HCT116 (cell line): ENCODE data around the gene GRIK4. TPM values are rescaled to one million over a fixed set of nuclear protein-coding genes. Genes with fewer than 3 reads are reported as not detected.

Source experiments
- ATAC-seq: fragments of 200-7000 bp; cut with Tn5 transposase; 2 replicates; pipeline ENCODE4 v1.9.1; 2020; ENCODE audit warnings: mild to moderate bottlenecking, moderate library complexity
- BruUV-seq: library from RNA; stranded (reverse); fragments of 400-500 nt; replicated peaks from 2 replicates; lab custom pipeline; 2021; lab: Mats Ljungman, UMichigan
- CTCF ChIA-PET: fragments of 300-600 bp; sonication (Branson Sonifier 250); formaldehyde crosslinking; loops from one replicate; lab custom pipeline; 2021; ENCODE audit warnings: antibody characterized with exemption; lab: Charles Lee
- POLR2A ChIA-PET: fragments of 300-600, 350-600 bp; sonication (Branson Sonifier 250); formaldehyde crosslinking; loops from one replicate; lab custom pipeline; 2021; ENCODE audit warnings: antibody characterized with exemption; lab: Charles Lee
- RAD21 ChIA-PET, 2 experiments: fragments of 300-600 bp; sonication (Branson Sonifier 250); formaldehyde crosslinking; loops; one replicate each; lab custom pipeline; 2023; ENCODE audit warnings: low total read pairs in 2 of 2; ENCODE audit not compliant: uncharacterized antibody in 2 of 2, unreplicated experiment in 2 of 2, low non-redundant PET in 1 of 2; lab: Charles Lee
- DNase-seq: peaks from one replicate; pipeline ENCODE4 v3.0.0-alpha.2; 2010; ENCODE audit warnings: low read depth, low spot score
- H2AFZ ChIP-seq: fragments of 200-600 bp; shearing (Covaris generic), sonication (generic); 2 replicates; pipeline ENCODE4 v1.6.1; 2017; ENCODE audit warnings: low read depth, mixed run types, mixed read lengths, antibody characterized with exemption, low read length; ENCODE audit not compliant: poor library complexity, severe bottlenecking
- H3K27ac ChIP-seq: 2 replicates; pipeline ENCODE4 v1.5.1; 2012; ENCODE audit warnings: low read depth, low read length
- H3K27me3 ChIP-seq: fragments of 200-600 bp; sonication (generic); 2 replicates; pipeline ENCODE4 v1.6.1; 2016; ENCODE audit warnings: mixed run types, low read length, mixed read lengths; ENCODE audit not compliant: insufficient read depth
- H3K36me3 ChIP-seq, 2 experiments: fragments of 200-500 bp in 1 of 2; fragments of 200-600 bp in 1 of 2; sonication (Bioruptor generic) in 1 of 2; sonication (generic) in 1 of 2; 2 replicates each; pipeline versions ENCODE4 v1.5.1 to v1.6.1; 2014 to 2016; ENCODE audit warnings: low read length in 2 of 2, inconsistent platforms in 1 of 2, mixed read lengths in 1 of 2, mixed run types in 1 of 2; ENCODE audit not compliant: insufficient read depth in 2 of 2, control insufficient read depth in 1 of 2
- H3K4me1 ChIP-seq, 2 experiments: fragments of 200-600 bp in 1 of 2; sonication (generic) in 1 of 2; 2 replicates each; pipeline versions ENCODE4 v1.5.1 to v1.6.1; 2012 to 2017; ENCODE audit warnings: low read length in 2 of 2, inconsistent platforms in 1 of 2, mild to moderate bottlenecking in 1 of 2, mixed read lengths in 1 of 2, mixed run types in 1 of 2, moderate library complexity in 1 of 2; ENCODE audit not compliant: insufficient read depth in 2 of 2, control insufficient read depth in 1 of 2
- H3K4me2 ChIP-seq: fragments of 200-600 bp; sonication (generic); 2 replicates; pipeline ENCODE4 v1.6.1; 2017; ENCODE audit warnings: mixed run types, low read length, mixed read lengths
- H3K4me3 ChIP-seq, 2 experiments: fragments of 200-600 bp in 1 of 2; sonication (generic) in 1 of 2; replicated peaks in 1 of 2; 2 replicates each; pipeline ENCODE4 v1.5.1; 2011 to 2016; ENCODE audit warnings: low read length in 2 of 2, control low read depth in 1 of 2, low read depth in 1 of 2, mild to moderate bottlenecking in 1 of 2, mixed read lengths in 1 of 2, mixed run types in 1 of 2
- H3K79me2 ChIP-seq: fragments of 200-600 bp; sonication (generic); 2 replicates; pipeline ENCODE4 v1.6.1; 2017; ENCODE audit warnings: mild to moderate bottlenecking, mixed run types, low read length, moderate library complexity, mixed read lengths; ENCODE audit not compliant: insufficient read depth
- H3K9ac ChIP-seq: fragments of 200-600 bp; sonication (generic); 2 replicates; pipeline ENCODE4 v1.6.1; 2016; ENCODE audit warnings: low read length, mixed read lengths
- H3K9me2 ChIP-seq: fragments of 200-600 bp; sonication (generic), shearing (Covaris generic); 2 replicates; pipeline ENCODE4 v1.6.1; 2017; ENCODE audit warnings: mixed run types, mild to moderate bottlenecking, moderate library complexity; ENCODE audit not compliant: insufficient read depth
- H3K9me3 ChIP-seq, 2 experiments: fragments of 200-500 bp in 1 of 2; fragments of 200-600 bp in 1 of 2; sonication (Bioruptor generic) in 1 of 2; sonication (generic) in 1 of 2; 2 replicates each; pipeline ENCODE4 v1.6.1; 2014 to 2017; ENCODE audit warnings: low read length in 2 of 2, mixed read lengths in 2 of 2, inconsistent platforms in 1 of 2, low read depth in 1 of 2, mild to moderate bottlenecking in 1 of 2, mixed run types in 1 of 2, moderate library complexity in 1 of 2; ENCODE audit not compliant: control insufficient read depth in 1 of 2, insufficient read depth in 1 of 2
- H4K20me1 ChIP-seq: fragments of 200-600 bp; sonication (generic), shearing (Covaris generic); 2 replicates; pipeline ENCODE4 v1.6.1; 2017; ENCODE audit warnings: mixed run types, mild to moderate bottlenecking, moderate library complexity; ENCODE audit not compliant: insufficient read depth
- ATF3 ChIP-seq: IDR thresholded peaks from 2 replicates; pipeline ENCODE4 v1.6.1; 2012
- EGR1 ChIP-seq: IDR thresholded peaks from 2 replicates; pipeline ENCODE4 v1.6.1; 2012; ENCODE audit warnings: low read depth
- EZH2 ChIP-seq: fragments of 200-600 bp; sonication (generic); IDR thresholded peaks from 2 replicates; pipeline ENCODE4 v1.6.1; 2017; ENCODE audit warnings: antibody characterized with exemption, mixed run types
- EZH2phosphoT487 ChIP-seq: fragments of 200-600 bp; IDR thresholded peaks from 2 replicates; pipeline ENCODE4 v1.6.1; 2018; ENCODE audit warnings: antibody characterized with exemption, borderline replicate concordance
- FOSL1 ChIP-seq: IDR thresholded peaks from 2 replicates; pipeline ENCODE4 v1.6.1; 2012; ENCODE audit warnings: low read depth
- JUND ChIP-seq: IDR thresholded peaks from 2 replicates; pipeline ENCODE4 v1.6.1; 2012
- POLR2AphosphoS5 ChIP-seq: IDR thresholded peaks from 2 replicates; pipeline ENCODE4 v1.6.1; 2011; ENCODE audit warnings: mild to moderate bottlenecking, low read depth, low read length, moderate library complexity
- REST ChIP-seq: IDR thresholded peaks from 2 replicates; pipeline ENCODE4 v1.6.1; 2012; ENCODE audit warnings: low read depth
- SP1 ChIP-seq: IDR thresholded peaks from 2 replicates; pipeline ENCODE4 v1.6.1; 2012; ENCODE audit warnings: low read depth
- SRF ChIP-seq: IDR thresholded peaks from 2 replicates; pipeline ENCODE4 v1.6.1; 2012; ENCODE audit warnings: low read depth
- TCF7L2 ChIP-seq: IDR thresholded peaks from 2 replicates; pipeline ENCODE4 v1.7.0; 2011; ENCODE audit warnings: borderline replicate concordance, inconsistent platforms; ENCODE audit not compliant: insufficient read depth, insufficient read length; ENCODE audit errors: extremely low read depth
- YY1 ChIP-seq: IDR thresholded peaks from 2 replicates; pipeline ENCODE4 v1.6.1; 2011; ENCODE audit warnings: low read length, low read depth, moderate library complexity, mild to moderate bottlenecking; ENCODE audit not compliant: insufficient replicate concordance; ENCODE audit errors: extremely low read depth
- ZBTB33 ChIP-seq: IDR thresholded peaks from 2 replicates; pipeline ENCODE4 v1.6.1; 2011; ENCODE audit warnings: mild to moderate bottlenecking, low read length, moderate library complexity; ENCODE audit not compliant: insufficient replicate concordance; ENCODE audit errors: extremely low read depth
- intact Hi-C: fragments of 100-400 bp; cut with micrococcal nuclease; formaldehyde crosslinking; loops from 2 replicates; pipeline ENCODE4 v1.10.0; 2022
- total RNA-seq: library from RNA; stranded (reverse); gene quantifications from one replicate; pipeline ENCODE4 v1.2.1, GENCODE V29; 2021; ENCODE audit not compliant: unreplicated experiment

GRIK4 gene
- total RNA-seq, 1 experiment from 2014 or later, result 0.52 TPM

- TF ChIP-seq REST, result no peak
These were observed 175.0 kb downstream of the GRIK4 start (continued) for GRCh38 chr11:120686516-120686915.

GRCh38 chr11:120688163-120688562 is 176.6 kb downstream of the GRIK4 start:
- peaks cover 3% of the 10 kb centered on the region; the same call in 1 of the 2 replicates for H3K27me3 ChIP-seq
- no TSS peak for BruUV-seq
- no peak for DNase-seq
- no peaks in the 10 kb centered on the region for H4K20me1 ChIP-seq
- H3K4me1 ChIP-seq, result no peaks in the 10 kb centered on the region
- ChIA-PET RAD21 (no interaction called here), POLR2A (no interaction called here), CTCF (no interaction called here)
- no peaks in the 10 kb centered on the region for H3K79me2 ChIP-seq
- intact Hi-C loops, result loop anchor here (10.0 kb wide), 3 partner anchors 267 to 427 kb away; partner anchors contain the start of gene ARHGEF12
- H3K9ac ChIP-seq, result no peak overlapping the region
- no peak overlapping the region for H3K4me3 ChIP-seq
- no peaks in the 10 kb centered on the region for H3K36me3 ChIP-seq
- no peak overlapping the region for H3K27ac ChIP-seq
- ATAC-seq, result no peak
- H3K9me2 ChIP-seq, result no peaks in the 10 kb centered on the region
- no peaks in the 10 kb centered on the region for H3K9me3 ChIP-seq
- H3K4me2 ChIP-seq, result no peak overlapping the region
- no peak overlapping the region for H2AFZ ChIP-seq
- no peak for TF ChIP-seq REST
- no peak for TF ChIP-seq ZBTB33
- no peak for TF ChIP-seq ATF3
- no peak for TF ChIP-seq EZH2
- TF ChIP-seq EGR1, result no peak
- TF ChIP-seq SP1, result no peak
- TF ChIP-seq POLR2AphosphoS5, result no peak
- TF ChIP-seq TCF7L2, result no peak
- no peak for TF ChIP-seq EZH2phosphoT487
- TF ChIP-seq JUND, result no peak
- no peak for TF ChIP-seq SRF
- TF ChIP-seq YY1, result no peak
- TF ChIP-seq FOSL1, result no peak
